Esophagus squamous epithelium (tissue), 5 donors: ENCODE results near the gene PTK6. TPM values are rescaled to one million over a fixed set of nuclear protein-coding genes. Genes with fewer than 3 reads are reported as not detected.
A peak's percentile ranks its signal among the peaks of the same experiment; 100 is the strongest.

ENCODE experiments used
- DNase-seq: peaks from one replicate; lab custom pipeline; 2025; lab: John Stamatoyannopoulos, UW
- H3K27ac ChIP-seq, 4 donors: fragments of 200-600 bp; sonication (generic); one replicate each; pipeline ENCODE4 v1.5.1; 2016 to 2019; ENCODE audit warnings: mild to moderate bottlenecking in 1 of 4
- H3K27me3 ChIP-seq, 4 donors: fragments of 200-600 bp; sonication (generic); 1 replicate in 3 of 4; 2 replicates in 1 of 4; pipeline versions ENCODE4 v1.5.1 to v1.6.0; 2017 to 2021; ENCODE audit warnings: antibody characterized with exemption in 1 of 4
- H3K36me3 ChIP-seq, 3 donors: fragments of 200-600 bp; sonication (generic); one replicate each; pipeline ENCODE4 v1.5.1; 2016 to 2019
- H3K4me1 ChIP-seq, 3 donors: fragments of 200-600 bp; sonication (generic); one replicate each; pipeline ENCODE4 v1.5.1; 2017 to 2019
- H3K4me3 ChIP-seq, 4 donors: fragments of 200-600 bp; sonication (generic); 1 replicate in 3 of 4; 2 replicates in 1 of 4; pipeline ENCODE4 v1.5.1; 2016 to 2019; ENCODE audit warnings: mild to moderate bottlenecking in 2 of 4, moderate library complexity in 1 of 4
- H3K9me3 ChIP-seq, 3 donors: fragments of 200-600 bp; sonication (generic); one replicate each; pipeline ENCODE4 v1.5.1; 2016 to 2019
- POLR2A ChIP-seq, 4 donors: fragments of 450-650 bp; IDR thresholded peaks; one replicate each; pipeline ENCODE4 v1.6.1; 2017; ENCODE audit warnings: antibody characterized with exemption in 4 of 4, mild to moderate bottlenecking in 4 of 4, moderate library complexity in 3 of 4
- WGBS, 2 donors: methylation state at CpG; one replicate each; pipeline ENCODE4 v1.1.5; 2018; 5-methylcytosine and 5-hydroxymethylcytosine counted together
- intact Hi-C: fragments of 100-400 bp; cut with DNase I; formaldehyde crosslinking; loops from one replicate; pipeline ENCODE4 v1.15.0; 2022
- total RNA-seq, 4 donors: library from RNA; depleted of rRNA; stranded (reverse); fragments of >200 nt; gene quantifications; one replicate each; pipeline ENCODE4 v1.1.0, GENCODE V29; 2016
- TF ChIP-seq, protein P1 (sequence below), 6 experiments: fragments of 450-650 bp in 4 of 6; fragments of 200-600 bp in 2 of 6; sonication (generic) in 2 of 6; IDR thresholded peaks; one replicate each; pipeline ENCODE4 v1.5.1; 2016 to 2019; ENCODE audit warnings: antibody characterized with exemption in 6 of 6, mild to moderate bottlenecking in 4 of 6, moderate library complexity in 4 of 6
- donor health status: DM: yes; HTN: yes; CAD: no.

The PTK6 gene
- total RNA-seq, 4 donors from 2014 or later, result 40.8 to 133 (median 49.7) TPM

GRCh38 chr20:63544241-63544957 lies 7.2 kb upstream of the PTK6 start:
- Histone ChIP-seq H3K27ac (no peak overlapping the region), H3K4me1 (peaks cover 0 to 60% (median 15%) of the 10 kb centered on the region in 3 donors), H3K36me3 (no peaks in the 10 kb centered on the region), H3K9me3 (no peaks in the 10 kb centered on the region), H3K27me3 (peaks cover 0 to 94% (median 0%) of the 10 kb centered on the region in 4 donors), H3K4me3 (no peak overlapping the region)
- DNase-seq, result no peak
- 60 to 75% methylated on average over 2 to 4 of the region's 27 CpGs for WGBS, 2 donors
- TF ChIP-seq, protein P1, sequence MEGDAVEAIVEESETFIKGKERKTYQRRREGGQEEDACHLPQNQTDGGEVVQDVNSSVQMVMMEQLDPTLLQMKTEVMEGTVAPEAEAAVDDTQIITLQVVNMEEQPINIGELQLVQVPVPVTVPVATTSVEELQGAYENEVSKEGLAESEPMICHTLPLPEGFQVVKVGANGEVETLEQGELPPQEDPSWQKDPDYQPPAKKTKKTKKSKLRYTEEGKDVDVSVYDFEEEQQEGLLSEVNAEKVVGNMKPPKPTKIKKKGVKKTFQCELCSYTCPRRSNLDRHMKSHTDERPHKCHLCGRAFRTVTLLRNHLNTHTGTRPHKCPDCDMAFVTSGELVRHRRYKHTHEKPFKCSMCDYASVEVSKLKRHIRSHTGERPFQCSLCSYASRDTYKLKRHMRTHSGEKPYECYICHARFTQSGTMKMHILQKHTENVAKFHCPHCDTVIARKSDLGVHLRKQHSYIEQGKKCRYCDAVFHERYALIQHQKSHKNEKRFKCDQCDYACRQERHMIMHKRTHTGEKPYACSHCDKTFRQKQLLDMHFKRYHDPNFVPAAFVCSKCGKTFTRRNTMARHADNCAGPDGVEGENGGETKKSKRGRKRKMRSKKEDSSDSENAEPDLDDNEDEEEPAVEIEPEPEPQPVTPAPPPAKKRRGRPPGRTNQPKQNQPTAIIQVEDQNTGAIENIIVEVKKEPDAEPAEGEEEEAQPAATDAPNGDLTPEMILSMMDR (IDR thresholded peaks at IDR 0.05), result no peak
- TF ChIP-seq POLR2A (IDR thresholded peaks at IDR 0.05), result no peak
- intact Hi-C loops, result no loop called here

GRCh38 chr20:63543733-63544132 lies 6.6 kb upstream of the PTK6 start:
- Histone ChIP-seq H3K4me1 (peaks cover 3 to 67% (median 19%) of the 10 kb centered on the region in 3 donors), H3K36me3 (no peaks in the 10 kb centered on the region), H3K27ac (no peak overlapping the region), H3K4me3 (no peak overlapping the region), H3K27me3 (peaks cover 0 to 93% (median 0%) of the 10 kb centered on the region in 4 donors), H3K9me3 (no peaks in the 10 kb centered on the region)
- no peak for TF ChIP-seq POLR2A (IDR thresholded peaks at IDR 0.05)
- TF ChIP-seq, protein P1 (IDR thresholded peaks at IDR 0.05), result no peak
- WGBS, 2 donors, result 87 to 88% methylated on average over 6 of the region's 6 CpGs
- intact Hi-C loops, result no loop called here
- no peak for DNase-seq

- TF ChIP-seq, protein P1 (IDR thresholded peaks at IDR 0.05), result no peak
- TF ChIP-seq POLR2A (IDR thresholded peaks at IDR 0.05), result no peak
- intact Hi-C loops, result no loop called here
- H3K4me3 ChIP-seq, result no peak overlapping the region
- no peaks in the 10 kb centered on the region for H3K36me3 ChIP-seq
- peaks cover 9 to 73% (median 24%) of the 10 kb centered on the region in 3 donors for H3K4me1 ChIP-seq
- no peak for DNase-seq
- H3K27me3 ChIP-seq, result peaks cover 0 to 87% (median 0%) of the 10 kb centered on the region in 4 donors
- H3K27ac ChIP-seq, result no peak overlapping the region
- 60% methylated on average over 1 of the region's 10 CpGs; no CpG with 5 or more reads in 1 of the 2 donors for WGBS, 2 donors
- no peaks in the 10 kb centered on the region for H3K9me3 ChIP-seq
Observed at GRCh38 chr20:63543131-63543530, 6.0 kb upstream of the PTK6 start.

DNA sequence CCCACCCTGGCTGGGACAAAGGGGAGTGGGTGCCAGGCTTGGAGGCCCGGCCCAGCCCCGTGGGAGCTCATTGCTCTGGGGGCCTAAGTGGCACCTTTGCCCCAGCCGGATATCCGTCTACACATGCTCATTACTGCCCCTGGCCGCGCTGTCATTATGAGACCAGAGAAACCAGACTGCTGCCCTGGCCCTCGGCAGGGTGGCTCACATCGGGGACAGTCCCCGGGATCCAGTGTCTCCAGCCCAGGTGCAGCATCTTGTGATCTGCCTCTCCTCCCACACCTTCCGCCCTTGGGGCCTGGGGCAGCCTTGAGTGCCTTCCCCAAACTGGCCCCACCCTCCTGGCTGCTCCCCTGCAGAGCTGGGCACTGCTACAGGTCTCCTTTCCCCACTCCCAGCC lies 5.5 kb upstream of the PTK6 start:
- no peaks in the 10 kb centered on the region for H3K9me3 ChIP-seq
- 33 to 48% methylated on average over 1 to 7 of the region's 10 CpGs for WGBS, 2 donors
- peak overlapping the region in 3 of 4 donors; percentile 5 to 39 (median 37) for H3K27ac ChIP-seq
- no peaks in the 10 kb centered on the region for H3K36me3 ChIP-seq
- DNase-seq, result no peak
- intact Hi-C loops, result no loop called here
- peak overlapping the region in 1 of 4 donors; percentile 29 for H3K4me3 ChIP-seq
- TF ChIP-seq, protein P1 (IDR thresholded peaks at IDR 0.05), result no peak
- TF ChIP-seq POLR2A (IDR thresholded peaks at IDR 0.05), result no peak
- peaks cover 10 to 73% (median 28%) of the 10 kb centered on the region in 3 donors for H3K4me1 ChIP-seq
- peaks cover 0 to 82% (median 0%) of the 10 kb centered on the region in 4 donors for H3K27me3 ChIP-seq

DNA sequence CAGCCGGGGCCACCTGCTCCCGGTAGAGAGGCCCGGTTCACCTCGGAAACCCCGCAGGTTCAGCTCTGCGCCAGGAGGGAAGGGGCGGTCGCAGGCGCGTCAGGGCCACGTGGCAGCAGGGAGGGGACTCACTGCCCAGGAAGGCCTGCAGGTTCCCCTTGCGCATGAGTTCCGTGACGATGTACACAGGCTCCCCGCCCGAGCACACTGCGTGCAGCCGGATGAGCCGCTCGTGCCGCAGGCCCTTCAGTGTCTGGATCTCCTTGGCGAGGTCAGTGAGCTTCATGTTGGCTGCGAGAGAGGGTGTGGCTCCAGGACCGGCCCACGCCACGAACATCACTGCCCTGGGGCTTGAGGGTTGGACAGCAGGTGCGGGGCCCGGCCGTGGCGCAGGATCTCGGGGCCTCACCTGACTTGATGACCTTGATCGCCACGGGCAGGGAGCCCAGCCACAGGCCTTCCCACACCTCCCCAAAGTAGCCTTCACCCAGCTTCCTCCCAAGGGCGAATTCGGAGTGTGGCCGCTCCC lies 4.9 kb upstream of the PTK6 start:
- intact Hi-C loops, result no loop called here
- no peaks in the 10 kb centered on the region for H3K36me3 ChIP-seq
- WGBS, 2 donors, result 73 to 74% methylated on average over 6 to 10 of the region's 36 CpGs
- DNase-seq, result no peak
- peaks cover 14 to 74% (median 33%) of the 10 kb centered on the region in 3 donors for H3K4me1 ChIP-seq
- TF ChIP-seq POLR2A (IDR thresholded peaks at IDR 0.05), result peak in 1 of 4 donors; percentile 41
- TF ChIP-seq, protein P1 (IDR thresholded peaks at IDR 0.05), result no peak
- peak overlapping the region in 3 of 4 donors; percentile 5 to 39 (median 37) for H3K27ac ChIP-seq
- no peaks in the 10 kb centered on the region for H3K9me3 ChIP-seq
- peaks cover 0 to 82% (median 0%) of the 10 kb centered on the region in 4 donors for H3K27me3 ChIP-seq
- peak overlapping the region in 1 of 4 donors; percentile 29 for H3K4me3 ChIP-seq
